HCT116 (cell line): ENCODE measurements around the gene SLC14A1.

ENCODE experiments used
- CTCF ChIP-seq, 3 experiments: fragments of 200-600 bp in 1 of 3; sonication (generic) in 1 of 3; IDR thresholded peaks in 2 of 3; conservative IDR thresholded peaks in 1 of 3; 2 replicates each; pipeline ENCODE4 v1.5.1; 2012 to 2017; ENCODE audit warnings: low read depth in 2 of 3, low read length in 2 of 3, antibody characterized with exemption in 1 of 3, borderline replicate concordance in 1 of 3, control low read depth in 1 of 3, mild to moderate bottlenecking in 1 of 3, mixed read lengths in 1 of 3, mixed run types in 1 of 3, moderate library complexity in 1 of 3; ENCODE audit not compliant: insufficient read depth in 1 of 3
- EZH2 ChIP-seq: fragments of 200-600 bp; sonication (generic); IDR thresholded peaks from 2 replicates; pipeline ENCODE4 v1.6.1; 2017; ENCODE audit warnings: antibody characterized with exemption, mixed run types
- EZH2phosphoT487 ChIP-seq: fragments of 200-600 bp; IDR thresholded peaks from 2 replicates; pipeline ENCODE4 v1.6.1; 2018; ENCODE audit warnings: antibody characterized with exemption, borderline replicate concordance
- MAX ChIP-seq: IDR thresholded peaks from 2 replicates; pipeline ENCODE4 v1.6.1; 2012
- POLR2A ChIP-seq: IDR thresholded peaks from 2 replicates; pipeline ENCODE4 v1.7.0; 2011; ENCODE audit warnings: borderline replicate concordance; ENCODE audit not compliant: insufficient read depth, insufficient read length; ENCODE audit errors: extremely low read depth
- POLR2AphosphoS5 ChIP-seq: IDR thresholded peaks from 2 replicates; pipeline ENCODE4 v1.6.1; 2011; ENCODE audit warnings: mild to moderate bottlenecking, low read depth, low read length, moderate library complexity
- RAD21 ChIP-seq: IDR thresholded peaks from 2 replicates; pipeline ENCODE4 v1.6.1; 2012; ENCODE audit warnings: low read depth, mild to moderate bottlenecking
- REST ChIP-seq: IDR thresholded peaks from 2 replicates; pipeline ENCODE4 v1.6.1; 2012; ENCODE audit warnings: low read depth
- SIN3A ChIP-seq: IDR thresholded peaks from 2 replicates; pipeline ENCODE4 v1.6.1; 2012; ENCODE audit warnings: low read depth
- ZNF274 ChIP-seq: fragments of 200-500 bp; sonication (Bioruptor generic); IDR thresholded peaks from 2 replicates; pipeline ENCODE4 v1.6.1; 2014; ENCODE audit warnings: mild to moderate bottlenecking, low read depth, low read length, inconsistent platforms

GRCh38 chr18:45708831-45709230 lies 15.2 kb upstream of the SLC14A1 start:
- TF ChIP-seq POLR2A (no peak), CTCF (IDR thresholded peaks at IDR 0.05 in 2 of 3, conservative IDR thresholded peaks at IDR 0.05 in 1 of 3; ENCODE audit: borderline replicate concordance in 1 of 3, insufficient read depth in 1 of 3, low read depth in 2 of 3, low read length in 2 of 3) (no peak), RAD21 (no peak), SIN3A (no peak), POLR2AphosphoS5 (no peak), EZH2phosphoT487 (no peak), MAX (no peak), EZH2 (no peak), REST (no peak), ZNF274 (no peak)
